Measurements from ENCODE around the gene ZC3H7A. TPM values are rescaled to one million over a fixed set of nuclear protein-coding genes. Genes with fewer than 3 reads are reported as not detected.

ZC3H7A gene
- total and polyA plus RNA-seq, 2 of the 4 experiments (the other 2 are of a cell fraction) = 22.2 to 53.9 TPM

GRCh38 chr16:11726008-11726407 is 71.0 kb downstream of the ZC3H7A start:
- H2AK9ac ChIP-seq (replicated peaks; ENCODE audit: low read depth, low read length, poor library complexity) = no peak overlapping the region
- H2AFZ ChIP-seq (replicated peaks; ENCODE audit: low read length, poor library complexity) = no peak overlapping the region
- H3K56ac ChIP-seq (ENCODE audit: extremely low read depth, insufficient read depth, low read length) = no peak overlapping the region
- peaks cover 46 to 54% of the 10 kb centered on the region in 2 experiments for H3K79me1 ChIP-seq (ENCODE audit: low read depth in 1 of 2, low read length in 2 of 2)
- peaks cover 9% of the 10 kb centered on the region; the same call in 1 of the 2 replicates for H4K20me1 ChIP-seq (ENCODE audit: insufficient read depth, low read length)
- peaks cover 4% of the 10 kb centered on the region; the same call in 1 of the 2 replicates for H3K9me1 ChIP-seq (ENCODE audit: insufficient read depth, low read length)
- H2AK5ac ChIP-seq (ENCODE audit: low read depth, low read length) = no peak overlapping the region
- in situ Hi-C loops (cut with MboI; ENCODE audit: low sequenced_read_pairs) (no loop called here), intact Hi-C loops (cut with micrococcal nuclease) (loop anchor here (5.0 kb wide), 1 partner anchor 84 kb away; no protein-coding TSS in a partner anchor), dilution Hi-C loops (cut with HindIII; ENCODE audit: low sequenced_read_pairs, unreplicated experiment) (no loop called here)
- peak overlapping the region; percentile 70 for H2BK5ac ChIP-seq (ENCODE audit: low read depth, low read length, poor library complexity, severe bottlenecking)
- BruUV-seq (replicated peaks) = no TSS peak
- peak overlapping the region; percentile 38; the same call in 1 of the 2 replicates for H3K18ac ChIP-seq (ENCODE audit: low read depth, low read length)
- no peak for TF ChIP-seq RCOR1 (IDR thresholded peaks at IDR 0.05; ENCODE audit: insufficient replicate concordance, low read length)
- TF ChIP-seq MAZ (IDR thresholded peaks at IDR 0.05; ENCODE audit: borderline replicate concordance, low read depth, low read length) = no peak
- no peak for TF ChIP-seq MAFK (IDR thresholded peaks at IDR 0.05; ENCODE audit: low read depth, low read length)
- no peak for TF ChIP-seq CHD1 (IDR thresholded peaks at IDR 0.05; ENCODE audit: low read depth, low read length)
- TF ChIP-seq ELK1 (IDR thresholded peaks at IDR 0.05; ENCODE audit: borderline replicate concordance, low read depth, low read length) = no peak
- no peak overlapping the region for H3K14ac ChIP-seq (replicated peaks; ENCODE audit: low read depth, low read length)
- no peak overlapping the region for H4K91ac ChIP-seq (ENCODE audit: insufficient read depth, low read depth, low read length)
- H3K4me3 ChIP-seq (ENCODE audit: insufficient read depth, low read depth, low read length) = no peak overlapping the region
- H4K8ac ChIP-seq (ENCODE audit: low read depth in 2 of 2, low read length in 2 of 2) = no peak overlapping the region
- peak overlapping the region; percentile 32; the same call in 1 of the 2 replicates for H4K5ac ChIP-seq (ENCODE audit: low read depth, low read length)
- H3K9me3 ChIP-seq (ENCODE audit: control insufficient read depth, insufficient read depth, low read length) = no peaks in the 10 kb centered on the region
- no peak overlapping the region for H3K9ac ChIP-seq (ENCODE audit: low read depth, low read length)
- H3K27ac ChIP-seq (ENCODE audit: insufficient read depth, low read length) = peak overlapping the region; percentile 89; the same call in 1 of the 2 replicates
- H2BK20ac ChIP-seq (ENCODE audit: low read depth, low read length) = no peak overlapping the region
- H2BK15ac ChIP-seq (ENCODE audit: low read depth, low read length) = no peak overlapping the region
- H3K36me3 ChIP-seq (ENCODE audit: control insufficient read depth, insufficient read depth, low read length) = peaks cover 22% of the 10 kb centered on the region
- DNase-seq (no peak), ATAC-seq (ENCODE audit: low read depth) (no peak)
- CTCF ChIA-PET = interaction anchor here (0.6 kb wide), 1 partner anchor 11 kb away, joined by 4 read pairs; no protein-coding TSS in a partner anchor
- H2BK120ac ChIP-seq (ENCODE audit: low read depth, low read length) = no peak overlapping the region
- POLR2A ChIA-PET (ENCODE audit: unreplicated experiment) = no interaction called here
- peaks cover 5% of the 10 kb centered on the region for H3K4me1 ChIP-seq (ENCODE audit: control insufficient read depth, insufficient read depth, low read length)
- H3K4me2 ChIP-seq (ENCODE audit: low read depth, low read length) = peak overlapping the region; percentile 10; the same call in 1 of the 2 replicates
- H3K27me3 ChIP-seq (ENCODE audit: control insufficient read depth, insufficient read depth, low read length) = no peaks in the 10 kb centered on the region
- H3K23ac ChIP-seq (ENCODE audit: low read depth, low read length) = no peak overlapping the region
- 0 out of 2 replicates have a peak overlapping the region, but pooled peaks have one; percentile 4 for H3K4ac ChIP-seq (ENCODE audit: low read depth, low read length)
- no CpG with 5 or more reads among the region's 8 CpGs for WGBS, 2 experiments (ENCODE audit: extremely low coverage in 2 of 2, insufficient read length in 1 of 2)

All from IMR-90 (cell line).